HepG2 (cell line): ENCODE results near the gene MTR. TPM values are rescaled to one million over a fixed set of nuclear protein-coding genes. Genes with fewer than 3 reads are reported as not detected.

Experiments
- ATAC-seq: fragments of 200-7000 bp; cut with Tn5 transposase; 3 replicates; pipeline ENCODE4 v1.9.1; 2020; ENCODE audit warnings: mild to moderate bottlenecking, moderate library complexity
- BruUV-seq: library from RNA; stranded (reverse); fragments of 400-500 nt; replicated peaks from 2 replicates; lab custom pipeline; 2021; lab: Mats Ljungman, UMichigan
- CTCF ChIA-PET: fragments of 300-600 bp; formaldehyde crosslinking; extraction: SDS; loops from one replicate; lab custom pipeline; 2021; ENCODE audit warnings: low total read pairs, inconsistent platforms, low intra/inter-chr PET ratio; lab: Yijun Ruan, JAX
- POLR2A ChIA-PET: fragments of 350-600 bp; sonication (Branson Sonifier 250); formaldehyde crosslinking; loops from one replicate; lab custom pipeline; 2020; ENCODE audit warnings: antibody characterized with exemption, inconsistent platforms; lab: Yijun Ruan, JAX
- DNase-seq: peaks from one replicate; pipeline ENCODE4 v3.0.0-alpha.2; 2015; ENCODE audit warnings: low spot score
- FAIRE-seq: peaks from 3 replicates; lab custom pipeline; 2011; peaks lifted over from hg19 to GRCh38; lab: Jason Lieb, UNC
- H2AFZ ChIP-seq: one replicate; pipeline ENCODE4 v1.6.1; 2011; ENCODE audit warnings: low read length, inconsistent platforms
- H3K27ac ChIP-seq: fragments of 300-600 bp; 3 replicates; pipeline ENCODE4 v1.8.0; 2011; ENCODE audit warnings: mixed run types, mild to moderate bottlenecking, mixed read lengths, low read length, inconsistent platforms; ENCODE audit not compliant: insufficient read depth; ENCODE audit errors: extremely low read length
- H3K27me3 ChIP-seq, 2 experiments: fragments of 200-600 bp in 1 of 2; 2 replicates in 1 of 2; 3 replicates in 1 of 2; pipeline versions ENCODE4 v1.6.0 to v1.8.0; 2011; ENCODE audit warnings: low read length in 2 of 2, mild to moderate bottlenecking in 2 of 2, moderate library complexity in 2 of 2, inconsistent platforms in 1 of 2; ENCODE audit not compliant: insufficient read depth in 2 of 2, control insufficient read depth in 1 of 2
- H3K36me3 ChIP-seq, 2 experiments: fragments of 200-600 bp in 1 of 2; replicated peaks in 1 of 2; 2 replicates in 1 of 2; 3 replicates in 1 of 2; pipeline versions ENCODE4 v1.5.1 to v1.8.0; 2011; ENCODE audit warnings: low read length in 2 of 2, inconsistent platforms in 1 of 2; ENCODE audit not compliant: insufficient read depth in 2 of 2, control insufficient read depth in 1 of 2
- H3K4me1 ChIP-seq: 2 replicates; pipeline ENCODE4 v1.5.1; 2012; ENCODE audit warnings: low read length, inconsistent platforms; ENCODE audit not compliant: insufficient read depth
- H3K4me2 ChIP-seq: 2 replicates; pipeline ENCODE4 v1.6.0; 2011; ENCODE audit warnings: low read depth, low read length, inconsistent platforms
- H3K4me3 ChIP-seq, 3 experiments: fragments of 200-600 bp in 1 of 3; sonication (generic), shearing (Covaris generic) in 1 of 3; replicated peaks in 1 of 3; 2 replicates each; pipeline ENCODE4 v1.5.1; 2011 to 2016; ENCODE audit warnings: low read length in 3 of 3, inconsistent platforms in 2 of 3, low read depth in 2 of 3, mild to moderate bottlenecking in 2 of 3, control low read depth in 1 of 3, mixed read lengths in 1 of 3; ENCODE audit not compliant: insufficient read depth in 1 of 3
- H3K79me2 ChIP-seq: one replicate; pipeline ENCODE4 v1.6.1; 2011; ENCODE audit warnings: low read length, inconsistent platforms; ENCODE audit not compliant: insufficient read depth
- H3K9ac ChIP-seq: 2 replicates; pipeline ENCODE4 v1.6.0; 2011; ENCODE audit warnings: mild to moderate bottlenecking, low read depth, low read length, inconsistent platforms; ENCODE audit not compliant: insufficient read depth
- H3K9me3 ChIP-seq: 2 replicates; pipeline ENCODE4 v1.5.1; 2012; ENCODE audit warnings: mild to moderate bottlenecking, low read length
- H4K20me1 ChIP-seq: 2 replicates; pipeline ENCODE4 v1.6.0; 2011; ENCODE audit warnings: inconsistent platforms, mild to moderate bottlenecking, low read length, moderate library complexity; ENCODE audit not compliant: insufficient read depth
- CTCF ChIP-seq: sonication (generic); formaldehyde crosslinking; IDR thresholded peaks from 2 replicates; pipeline ENCODE4 v1.5.0; 2020; ENCODE audit warnings: mild to moderate bottlenecking, missing genetic modification reagents, moderate library complexity
- NFATC3 ChIP-seq: sonication (generic); formaldehyde crosslinking; IDR thresholded peaks from 2 replicates; pipeline ENCODE4 v1.5.1; 2020; ENCODE audit warnings: mild to moderate bottlenecking, missing genetic modification reagents
- SETDB1 ChIP-seq: sonication (generic); formaldehyde crosslinking; IDR thresholded peaks from 2 replicates; pipeline ENCODE4 v1.5.1; 2020; ENCODE audit warnings: missing genetic modification reagents, mild to moderate bottlenecking, borderline replicate concordance
- TARDBP ChIP-seq: sonication (generic); formaldehyde crosslinking; IDR thresholded peaks from 2 replicates; pipeline ENCODE4 v1.8.0; 2022; ENCODE audit warnings: mild to moderate bottlenecking, missing genetic modification reagents
- ZGPAT ChIP-seq: IDR thresholded peaks from 2 replicates; pipeline ENCODE4 v1.6.1; 2016; ENCODE audit warnings: mild to moderate bottlenecking
- ZNF737 ChIP-seq: sonication (generic); formaldehyde crosslinking; IDR thresholded peaks from 2 replicates; pipeline ENCODE4 v1.5.0; 2020; ENCODE audit warnings: missing genetic modification reagents, mild to moderate bottlenecking, borderline replicate concordance
- ZNF747 ChIP-seq: sonication (generic); formaldehyde crosslinking; IDR thresholded peaks from 2 replicates; pipeline ENCODE4 v1.8.1; 2023; ENCODE audit warnings: missing genetic modification reagents, mild to moderate bottlenecking, borderline replicate concordance
- WGBS: methylation state at CpG from one replicate; pipeline ENCODE4 v1.1.6; 2017; ENCODE audit warnings: low lambda C conversion rate; 5-methylcytosine and 5-hydroxymethylcytosine counted together
- in situ Hi-C: cut with HindIII; loops from 2 replicates; pipeline ENCODE4 v1.10.0; 2017; ENCODE audit warnings: low pct_unique_long_range_greater_than_20kb; ENCODE audit not compliant: extremely low pct_ligation_motif_present
- intact Hi-C: fragments of 100-400 bp; cut with micrococcal nuclease; formaldehyde crosslinking; loops from one replicate; pipeline ENCODE4 v1.10.0; 2022; ENCODE audit not compliant: unreplicated experiment
- polyA plus RNA-seq, 8 experiments: library from polyadenylated mRNA; depleted of rRNA in 3 of 8; stranded (reverse) in 7 of 8; unstranded in 1 of 8; fragments of >200 nt; fragmentation: Illumina TruSeq in 4 of 8; extraction: Trizol in 4 of 8; gene quantifications; 2 replicates each; pipeline versions ENCODE4 v1.2.1 to v1.2.3, GENCODE V29; 2011 to 2016; ENCODE audit warnings: low read depth in 4 of 8, missing spikeins in 1 of 8, mixed read lengths in 1 of 8; ENCODE audit not compliant: insufficient read depth in 1 of 8
- total RNA-seq, 5 experiments: library from RNA; depleted of rRNA; stranded (reverse); fragments of >200 nt; fragmentation: Illumina TruSeq; extraction: Trizol; gene quantifications; 2 replicates each; pipeline ENCODE4 v1.2.3, GENCODE V29; 2016; ENCODE audit warnings: low read depth in 1 of 5

Gene MTR
- total and polyA plus RNA-seq, 2 of the 13 experiments (the other 11 are each of a cell fraction or from before 2014, with no cell fraction given): 16.3 to 36.1 TPM

DNA sequence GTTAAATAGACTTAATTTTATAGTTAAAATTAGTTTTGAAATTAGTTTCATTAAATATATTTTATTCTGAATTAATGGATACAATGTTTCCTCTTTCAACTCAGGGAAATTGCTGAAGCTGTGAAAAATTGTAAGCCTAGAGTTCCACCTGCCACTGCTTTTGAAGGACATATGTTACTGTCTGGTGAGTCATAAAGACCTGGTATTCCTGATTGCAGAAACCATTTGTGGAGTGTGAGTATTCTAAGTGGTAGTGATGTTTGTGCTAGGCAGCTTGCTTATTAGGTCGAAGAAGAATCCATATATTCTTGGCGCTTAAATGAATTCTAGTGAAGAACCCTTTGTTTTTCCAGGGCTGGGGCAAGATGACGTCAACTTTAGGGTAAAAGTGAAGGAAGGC lies 34.0 kb downstream of the MTR start (continued):
- no peak for TF ChIP-seq CTCF (CRISPR knock-in tag)
- TF ChIP-seq ZNF737 (CRISPR knock-in tag): no peak

- TF ChIP-seq SETDB1 (CRISPR knock-in tag) (no peak), NFATC3 (no peak), ZGPAT (no peak), TARDBP (CRISPR knock-in tag) (no peak), ZNF747 (no peak)
- Histone ChIP-seq H3K9ac (no peak overlapping the region), H3K36me3 (peaks cover 27 to 79% of the 10 kb centered on the region in 2 experiments), H3K27me3 (no peaks in the 10 kb centered on the region), H3K4me3 (no peak overlapping the region), H3K27ac (no peak overlapping the region), H3K4me1 (peaks cover 24% of the 10 kb centered on the region), H3K79me2 (no peaks in the 10 kb centered on the region), H3K9me3 (no peaks in the 10 kb centered on the region), H2AFZ (no peak overlapping the region), H3K4me2 (no peak overlapping the region), H4K20me1 (no peaks in the 10 kb centered on the region)
- ATAC-seq (no peak), DNase-seq (no peak), FAIRE-seq (no peak)
- intact Hi-C loops: no loop called here
- in situ Hi-C loops: no loop called here
- 88% methylated on average over 3 of the region's 3 CpGs for WGBS
- POLR2A ChIA-PET: no interaction called here
- no TSS peak for BruUV-seq
- CTCF ChIA-PET: no interaction called here
Measured at GRCh38 chr1:236830116-236830515, 35.0 kb downstream of the MTR start.
